Effector memory CD4-positive, alpha-beta T cell (primary cell): ENCODE measurements around the gene CD300C.
"Not testable (repeated sequence)": the region's sequence is repeated elsewhere in the genome, so short reads cannot be mapped to it uniquely, and the experiment has no call there.

Experiments used
- DNase-seq, 3 donors: peaks; one replicate each; pipeline ENCODE4 v3.0.0-alpha.2; 2020
- H3K27ac ChIP-seq: 2 replicates; pipeline ENCODE4 v1.7.0; 2013; ENCODE audit warnings: mild to moderate bottlenecking, low read length, moderate library complexity; ENCODE audit not compliant: insufficient read depth, poor library complexity, severe bottlenecking
- H3K27me3 ChIP-seq: replicated peaks from 2 replicates; pipeline ENCODE4 v1.7.0; 2013; ENCODE audit warnings: mild to moderate bottlenecking, low read length; ENCODE audit not compliant: insufficient read depth, control insufficient read depth, poor library complexity, severe bottlenecking
- H3K36me3 ChIP-seq: 2 replicates; pipeline ENCODE4 v1.7.0; 2013; ENCODE audit warnings: mild to moderate bottlenecking, low read length, moderate library complexity; ENCODE audit not compliant: control insufficient read depth, insufficient read depth
- H3K4me1 ChIP-seq: 2 replicates; pipeline ENCODE4 v1.7.0; 2013; ENCODE audit warnings: low read length, mild to moderate bottlenecking; ENCODE audit not compliant: control insufficient read depth, insufficient read depth, poor library complexity, severe bottlenecking
- H3K4me3 ChIP-seq: 2 replicates; pipeline ENCODE4 v1.7.0; 2013; ENCODE audit warnings: low read length, low read depth, mild to moderate bottlenecking; ENCODE audit not compliant: insufficient read depth, poor library complexity, severe bottlenecking
- H3K9me3 ChIP-seq: 2 replicates; pipeline ENCODE4 v1.7.0; 2013; ENCODE audit warnings: mild to moderate bottlenecking, low read length, moderate library complexity; ENCODE audit not compliant: control insufficient read depth

Gene CD300C

GRCh38 chr17:74525465-74525725 is 20.5 kb downstream of the CD300C start:
- Histone ChIP-seq H3K9me3 (no peaks in the 10 kb centered on the region), H3K4me1 (no peaks in the 10 kb centered on the region), H3K4me3 (no peak overlapping the region), H3K36me3 (no peaks in the 10 kb centered on the region), H3K27me3 (peaks cover 3% of the 10 kb centered on the region), H3K27ac (no peak overlapping the region)
- DNase-seq: no peak

- no peaks in the 10 kb centered on the region for H3K4me1 ChIP-seq
- no peak overlapping the region for H3K4me3 ChIP-seq
- no peaks in the 10 kb centered on the region for H3K9me3 ChIP-seq
- no peak overlapping the region for H3K27ac ChIP-seq
- H3K36me3 ChIP-seq: no peaks in the 10 kb centered on the region
- peaks cover 3% of the 10 kb centered on the region for H3K27me3 ChIP-seq
- no peak for DNase-seq
Measured at GRCh38 chr17:74524653-74525464, 21.1 kb downstream of the CD300C start.

GRCh38 chr17:74523308-74523707 is 22.6 kb downstream of the CD300C start:
- H3K9me3 ChIP-seq: no peaks in the 10 kb centered on the region
- H3K4me3 ChIP-seq: no peak overlapping the region
- no peaks in the 10 kb centered on the region for H3K36me3 ChIP-seq
- no peak for DNase-seq
- H3K27me3 ChIP-seq: peaks cover 3% of the 10 kb centered on the region
- no peak overlapping the region for H3K27ac ChIP-seq
- no peaks in the 10 kb centered on the region for H3K4me1 ChIP-seq

GRCh38 chr17:74522381-74523105 is 23.4 kb downstream of the CD300C start:
- no peaks in the 10 kb centered on the region for H3K36me3 ChIP-seq
- no peak for DNase-seq
- no peaks in the 10 kb centered on the region for H3K9me3 ChIP-seq
- H3K4me3 ChIP-seq: no peak overlapping the region
- H3K4me1 ChIP-seq: no peaks in the 10 kb centered on the region
- peaks cover 3% of the 10 kb centered on the region for H3K27me3 ChIP-seq
- no peak overlapping the region for H3K27ac ChIP-seq

- no peak for DNase-seq
- Histone ChIP-seq H3K4me3 (no peak overlapping the region), H3K9me3 (no peaks in the 10 kb centered on the region), H3K27ac (no peak overlapping the region), H3K36me3 (no peaks in the 10 kb centered on the region), H3K4me1 (no peaks in the 10 kb centered on the region), H3K27me3 (peaks cover 3% of the 10 kb centered on the region)
Measured at GRCh38 chr17:74521701-74522201, 24.2 kb downstream of the CD300C start.

DNA sequence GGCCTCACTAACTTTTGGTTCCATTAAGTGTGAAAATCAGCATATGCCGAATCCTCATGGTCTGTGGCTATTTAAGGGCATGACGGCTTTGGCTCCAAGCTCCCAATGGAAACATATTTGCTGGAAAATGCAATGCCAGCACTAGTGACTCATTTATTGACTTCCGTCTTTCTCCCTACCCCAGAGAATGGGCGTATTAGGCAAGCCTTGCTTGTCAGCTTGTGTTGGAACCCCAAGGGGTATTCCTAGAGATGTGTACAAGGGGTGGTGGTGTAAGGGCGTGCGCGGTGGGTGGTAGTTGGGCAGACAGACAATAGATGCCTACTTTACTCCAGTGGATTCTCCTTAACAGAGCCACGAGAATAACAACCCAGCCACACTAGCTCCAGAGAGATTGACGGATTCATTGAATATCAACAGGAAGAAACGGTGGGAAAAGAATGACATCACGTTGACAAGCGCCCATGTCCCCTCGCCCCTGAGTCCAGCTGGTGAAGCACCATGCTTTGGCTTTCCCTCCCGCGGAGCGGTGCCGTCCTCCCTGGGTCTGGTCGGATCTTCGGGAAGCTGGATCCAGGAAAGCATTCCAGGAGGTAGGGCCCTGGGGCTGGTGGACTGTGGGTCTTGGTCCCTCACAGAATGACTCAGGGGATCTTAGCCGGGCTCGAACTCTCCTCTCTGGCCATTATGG is 25.0 kb downstream of the CD300C start:
- Histone ChIP-seq H3K36me3 (no peaks in the 10 kb centered on the region), H3K27me3 (peaks cover 3% of the 10 kb centered on the region), H3K4me1 (no peaks in the 10 kb centered on the region), H3K27ac (no peak overlapping the region), H3K4me3 (no peak overlapping the region), H3K9me3 (no peaks in the 10 kb centered on the region)
- DNase-seq: no peak

GRCh38 chr17:74520016-74520434 is 25.9 kb downstream of the CD300C start:
- DNase-seq: no peak
- Histone ChIP-seq H3K9me3 (no peaks in the 10 kb centered on the region), H3K27me3 (peaks cover 3% of the 10 kb centered on the region), H3K4me3 (no peak overlapping the region), H3K36me3 (no peaks in the 10 kb centered on the region), H3K27ac (no peak overlapping the region), H3K4me1 (no peaks in the 10 kb centered on the region)

- H3K27me3 ChIP-seq, H3K4me3 ChIP-seq, H3K36me3 ChIP-seq, H3K9me3 ChIP-seq, H3K27ac ChIP-seq, DNase-seq, H3K4me1 ChIP-seq: not testable (repeated sequence)
Measured at GRCh38 chr17:74518413-74518981, 27.4 kb downstream of the CD300C start.

DNA sequence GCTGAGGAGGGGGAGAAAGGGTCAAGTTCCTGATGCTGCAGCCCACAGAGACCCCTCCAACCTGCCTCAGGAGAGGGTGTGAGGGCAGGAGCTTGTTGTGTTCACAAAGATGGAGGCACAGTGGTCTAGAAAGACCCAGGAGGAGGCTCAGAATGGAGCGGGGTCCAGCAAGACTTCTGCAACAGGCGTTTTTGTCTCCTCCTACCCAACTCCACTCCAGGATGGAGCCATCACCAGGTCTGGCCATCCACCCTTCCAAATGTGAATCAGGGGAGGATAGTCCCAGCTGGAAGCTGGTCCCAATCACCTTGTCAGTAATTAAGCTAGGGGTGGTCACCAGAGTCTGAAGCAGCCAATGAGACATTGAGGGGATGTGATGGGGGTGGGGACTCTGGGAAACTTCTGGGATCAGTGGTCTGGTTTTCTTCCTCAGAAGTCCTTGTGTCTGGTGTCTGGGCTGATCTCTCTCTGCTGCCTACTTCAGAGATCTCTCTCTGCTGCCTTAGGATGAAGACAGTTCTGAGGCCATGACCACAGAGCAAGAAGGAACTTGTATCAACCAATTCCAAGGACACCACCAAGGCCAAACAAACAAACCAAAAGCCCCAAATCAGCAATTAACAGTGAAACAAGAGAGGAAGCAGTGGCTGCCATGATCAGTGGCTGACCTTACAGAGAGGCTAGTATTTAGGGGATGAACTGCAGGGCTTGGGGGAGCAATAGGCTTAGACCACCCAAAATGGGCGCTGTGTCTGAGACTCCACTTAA is 29.2 kb downstream of the CD300C start:
- H3K4me3 ChIP-seq: no peak overlapping the region
- no peak for DNase-seq
- no peaks in the 10 kb centered on the region for H3K4me1 ChIP-seq
- no peak overlapping the region for H3K27ac ChIP-seq
- no peaks in the 10 kb centered on the region for H3K36me3 ChIP-seq
- H3K9me3 ChIP-seq: no peaks in the 10 kb centered on the region
- no peaks in the 10 kb centered on the region for H3K27me3 ChIP-seq
